Transverse colon (tissue), 4 donors: Measurements from ENCODE around the gene JAM3.

Experiments
- CTCF ChIP-seq, 5 experiments: fragments of 200-600 bp in 3 of 5; fragments of 450-650 bp in 2 of 5; sonication (generic) in 3 of 5; IDR thresholded peaks; 1 replicate in 2 of 5; 2 replicates in 3 of 5; pipeline ENCODE4 v1.5.1; 2016 to 2017; ENCODE audit warnings: antibody characterized with exemption in 5 of 5, inconsistent platforms in 3 of 5, mild to moderate bottlenecking in 2 of 5, moderate library complexity in 1 of 5
- POLR2AphosphoS5 ChIP-seq, 3 donors: sonication (generic); formaldehyde crosslinking; IDR thresholded peaks; one replicate each; pipeline ENCODE4 v1.6.1; 2016; ENCODE audit warnings: antibody characterized with exemption in 3 of 3

DNA sequence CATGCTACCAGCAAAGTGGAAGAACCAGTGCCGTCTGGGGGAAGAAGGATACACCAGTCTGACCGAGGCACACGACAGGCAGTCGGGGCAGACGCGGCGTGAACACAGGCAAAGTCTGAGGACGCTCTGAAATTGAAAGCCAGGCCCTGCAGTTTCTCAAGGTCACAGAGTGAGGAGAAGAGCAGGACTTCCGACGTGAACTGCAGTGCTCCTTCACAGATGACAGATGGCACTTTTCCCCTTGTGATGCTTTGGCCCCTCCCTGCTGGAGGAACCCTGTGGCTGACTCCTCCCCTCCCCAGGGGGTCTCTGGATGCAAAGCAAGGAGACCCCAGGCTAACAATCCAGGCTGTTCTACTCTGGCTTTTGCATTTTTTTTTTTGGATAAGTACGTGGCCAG, 19.6 kb upstream of the JAM3 start:
- TF ChIP-seq CTCF (IDR thresholded peaks at IDR 0.05) (no peak), POLR2AphosphoS5 (IDR thresholded peaks at IDR 0.05) (no peak)
